HG03039 (cell line): ENCODE measurements around the gene CLN6.
"Not testable (repeated sequence)": the region's sequence is repeated elsewhere in the genome, so short reads cannot be mapped to it uniquely, and the experiment has no call there.

Experiments
- ATAC-seq: cut with Tn5 transposase; IDR thresholded peaks from one replicate; pipeline ENCODE4 v1.9.1; 2021; ENCODE audit warnings: mild to moderate bottlenecking, moderate library complexity; ENCODE audit not compliant: unreplicated experiment

CLN6 gene

DNA sequence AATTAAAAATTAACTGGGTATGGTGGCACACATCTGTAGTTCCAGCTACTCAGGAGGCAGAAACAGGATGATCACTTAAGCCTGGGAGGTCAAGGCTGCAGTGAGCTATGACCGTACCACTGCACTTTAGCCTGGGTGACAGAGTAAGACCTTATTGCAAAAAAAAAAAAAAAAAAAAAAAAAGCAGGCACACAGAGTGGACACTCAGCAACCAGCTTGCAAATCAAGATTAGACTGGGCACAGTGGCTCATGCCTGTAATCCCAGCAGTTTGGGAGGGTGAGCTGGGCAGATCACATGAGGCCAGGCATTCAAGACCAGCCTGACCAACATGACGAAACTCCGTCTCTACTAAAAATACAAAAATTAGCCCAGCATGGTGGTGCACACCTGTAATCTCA, 5.4 kb downstream of the CLN6 start:
- ATAC-seq = no peak

DNA sequence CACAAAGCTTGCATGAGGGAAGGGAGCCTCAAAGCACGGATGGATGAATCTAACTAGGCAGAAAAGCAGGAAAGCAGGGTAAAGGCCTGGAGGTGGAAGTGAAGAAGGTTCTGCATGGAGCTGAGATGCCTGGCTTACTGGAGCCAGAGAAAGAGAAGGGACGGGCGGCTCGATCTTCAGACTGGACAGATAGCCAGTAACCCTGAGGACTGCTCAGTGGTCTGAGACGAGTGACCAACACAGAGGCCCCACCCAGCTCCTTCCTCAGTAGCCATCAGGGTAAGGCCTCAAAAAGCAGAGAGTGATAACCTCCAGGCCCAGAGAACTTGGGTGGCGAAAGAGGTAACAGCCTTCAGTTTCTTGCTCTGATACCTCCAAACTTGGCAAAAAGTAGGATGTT, 6.4 kb downstream of the CLN6 start:
- no peak for ATAC-seq

DNA sequence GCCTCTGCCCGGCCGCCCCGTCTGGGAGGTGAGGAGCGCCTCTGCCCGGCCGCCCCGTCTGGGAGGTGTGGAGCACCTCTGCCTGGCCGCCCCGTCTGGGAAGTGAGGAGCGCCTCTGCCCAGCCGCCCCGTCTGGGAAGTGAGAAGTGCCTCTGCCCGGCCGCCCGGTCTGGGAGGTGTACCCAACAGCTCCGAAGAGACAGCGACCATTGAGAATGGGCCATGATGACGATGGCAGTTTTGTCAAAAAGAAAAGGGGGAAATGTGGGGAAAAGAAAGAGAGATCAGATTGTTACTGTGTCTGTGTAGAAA, 7.1 kb downstream of the CLN6 start:
- ATAC-seq = not testable (repeated sequence)

DNA sequence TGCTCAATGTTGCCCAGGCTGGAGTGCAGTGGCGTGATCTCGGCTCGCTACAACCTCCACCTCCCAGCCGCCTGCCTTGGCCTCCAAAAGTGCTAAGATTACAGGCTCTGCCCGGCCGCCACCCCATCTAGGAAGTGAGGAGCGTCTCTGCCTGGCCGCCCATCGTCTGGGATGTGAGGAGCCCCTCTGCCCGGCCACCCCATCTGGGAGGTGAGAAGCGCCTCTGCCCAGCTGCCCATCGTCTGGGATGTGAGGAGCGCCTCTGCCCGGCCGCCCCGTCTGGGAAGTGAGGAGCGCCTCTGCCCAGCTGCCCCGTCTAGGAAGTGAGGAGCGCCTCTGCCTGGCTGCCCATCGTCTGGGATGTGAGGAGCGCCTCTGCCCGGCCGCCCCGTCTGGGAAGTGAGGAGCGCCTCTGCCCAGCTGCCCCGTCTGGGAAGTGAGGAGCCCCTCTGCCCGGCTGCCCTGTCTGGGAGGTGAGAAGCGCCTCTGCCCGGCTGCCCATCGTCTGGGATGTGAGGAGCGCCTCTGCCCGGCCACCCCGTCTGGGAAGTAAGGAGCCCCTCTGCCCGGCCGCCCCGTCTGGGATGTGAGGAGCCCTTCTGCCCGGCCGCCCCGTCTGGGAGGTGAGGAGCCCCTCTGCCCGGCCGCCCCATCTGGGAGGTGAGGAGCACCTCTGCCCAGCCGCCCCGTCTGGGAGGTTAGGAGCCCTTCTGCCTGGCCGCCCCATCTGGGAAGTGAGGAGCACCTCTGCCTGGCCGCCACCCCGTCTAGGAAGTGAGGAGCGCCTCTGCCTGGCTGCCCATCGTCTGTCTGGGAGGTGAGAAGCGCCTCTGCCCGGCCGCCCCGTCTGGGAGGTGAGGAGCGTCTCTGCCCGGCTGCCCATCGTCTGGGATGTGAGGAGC, 7.7 kb downstream of the CLN6 start:
- not testable (repeated sequence) for ATAC-seq

DNA sequence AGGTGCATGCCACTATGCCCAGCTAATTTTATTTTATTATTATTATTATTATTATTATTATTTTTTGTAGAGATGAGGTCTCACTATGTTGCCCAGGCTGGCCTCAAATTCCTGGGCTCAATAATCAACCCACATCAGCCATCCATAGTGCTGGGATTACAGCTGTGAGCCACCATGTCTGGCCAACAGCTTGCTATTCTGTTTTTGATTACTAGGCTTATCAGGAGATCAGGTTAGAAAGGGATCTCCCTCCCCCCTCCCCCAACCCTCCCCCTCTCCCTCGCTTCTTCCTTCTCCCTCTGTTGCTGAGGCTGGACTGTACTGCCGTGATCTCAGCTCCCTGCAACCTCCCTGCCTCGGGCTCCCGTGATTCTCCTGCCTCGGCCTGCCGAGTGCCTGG, 8.6 kb downstream of the CLN6 start:
- ATAC-seq = no peak

DNA sequence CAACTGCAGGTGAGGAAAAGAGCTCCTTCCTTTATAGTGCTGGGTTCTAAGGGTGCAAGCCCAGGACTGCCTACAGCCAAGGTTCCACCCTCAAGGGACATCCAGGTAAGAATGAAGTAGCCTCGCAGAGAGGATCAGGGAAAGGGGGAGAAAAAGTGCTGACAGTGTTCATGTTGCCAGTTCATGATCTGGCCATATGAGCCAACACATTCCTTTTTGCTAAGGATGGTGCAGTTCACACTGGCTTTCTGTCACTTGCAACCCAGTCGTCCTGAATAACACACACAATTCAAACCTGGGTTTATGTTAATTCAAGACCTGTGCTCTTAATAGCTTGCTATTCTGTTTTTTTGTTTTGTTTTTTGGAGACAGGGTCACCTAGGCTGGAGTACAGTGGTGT, 9.0 kb downstream of the CLN6 start:
- no peak for ATAC-seq

DNA sequence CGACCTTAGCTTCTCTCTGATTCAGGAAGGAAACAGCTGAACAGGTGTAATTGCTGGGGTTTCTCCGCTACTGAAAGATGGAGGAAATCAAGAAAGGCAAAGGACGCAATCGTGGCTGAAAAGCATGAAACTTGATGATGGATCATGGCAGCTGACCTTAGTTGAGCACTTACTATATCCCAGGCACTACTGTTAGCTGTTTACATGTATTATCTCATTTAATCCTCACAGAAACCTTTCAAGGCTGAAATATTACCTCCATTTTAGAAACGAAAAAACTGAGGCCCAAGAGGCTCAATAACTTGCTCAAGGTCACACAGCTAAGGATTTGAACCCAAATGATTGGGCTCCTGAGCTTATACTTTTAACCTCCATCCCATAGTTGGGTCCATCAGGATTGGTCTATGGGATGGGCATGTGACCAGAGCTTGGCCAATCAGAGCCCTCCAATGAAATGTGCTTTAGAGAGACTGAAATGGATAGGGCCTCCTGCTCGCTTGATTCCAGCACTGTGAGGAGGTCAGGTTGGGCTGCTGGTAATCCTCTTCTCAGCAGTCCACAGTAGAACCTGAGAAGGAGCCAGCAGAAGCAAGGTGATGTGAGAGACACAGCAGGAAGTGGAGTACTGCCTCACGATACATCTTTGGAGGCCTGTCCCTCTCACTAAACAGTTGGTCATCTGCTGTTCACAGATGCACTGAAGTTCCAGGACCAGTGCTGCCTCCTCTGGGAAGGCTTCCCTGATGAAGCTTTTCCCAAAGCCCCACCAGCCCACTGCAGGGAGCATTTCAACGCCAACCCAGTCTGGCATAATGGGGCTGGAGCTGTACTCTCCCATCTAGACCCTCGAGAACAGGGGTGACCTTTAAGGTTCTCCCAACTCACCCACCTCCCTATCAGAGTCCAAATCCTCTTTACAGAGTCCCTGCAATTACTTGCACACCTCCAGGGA, 10.4 kb downstream of the CLN6 start:
- no peak for ATAC-seq

DNA sequence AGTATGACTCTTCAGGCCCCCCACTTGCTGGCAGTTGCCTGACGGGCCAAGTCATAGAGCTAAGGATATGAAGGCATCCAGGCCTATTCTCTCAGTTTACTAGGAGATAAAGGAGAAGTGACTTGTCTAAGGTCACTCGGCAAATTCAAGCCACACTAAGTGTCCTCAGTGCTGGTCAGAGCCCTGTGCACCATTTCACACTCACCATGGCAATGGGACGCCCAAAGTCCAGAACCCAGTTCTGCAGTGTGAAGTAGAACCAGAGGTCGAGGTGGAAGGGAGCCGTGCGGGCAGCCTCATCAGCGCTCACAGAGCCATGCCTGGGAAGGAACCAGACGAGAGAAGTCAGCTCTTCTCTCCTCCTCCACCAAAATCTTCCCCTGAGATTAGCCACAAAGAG, 11.2 kb downstream of the CLN6 start:
- ATAC-seq = no peak

DNA sequence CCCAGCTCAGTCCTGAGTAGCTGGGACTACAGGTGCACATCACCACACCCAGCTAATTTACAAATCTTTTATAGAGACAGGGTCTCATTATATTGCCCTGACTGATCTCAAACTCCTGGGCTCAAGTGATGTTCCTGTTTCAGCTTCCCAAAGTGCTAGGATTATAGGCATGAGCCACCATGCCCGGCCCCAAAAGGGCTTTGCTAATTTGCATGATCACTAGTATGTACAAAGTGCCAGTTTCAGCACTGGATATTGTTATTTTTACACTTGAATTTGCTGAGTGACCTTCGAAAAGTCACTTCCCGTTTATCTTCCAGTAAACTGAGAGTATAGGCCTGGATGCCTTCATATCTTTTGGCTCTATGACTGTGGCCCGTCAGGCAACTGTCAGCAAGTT, 12.2 kb downstream of the CLN6 start:
- ATAC-seq = no peak

DNA sequence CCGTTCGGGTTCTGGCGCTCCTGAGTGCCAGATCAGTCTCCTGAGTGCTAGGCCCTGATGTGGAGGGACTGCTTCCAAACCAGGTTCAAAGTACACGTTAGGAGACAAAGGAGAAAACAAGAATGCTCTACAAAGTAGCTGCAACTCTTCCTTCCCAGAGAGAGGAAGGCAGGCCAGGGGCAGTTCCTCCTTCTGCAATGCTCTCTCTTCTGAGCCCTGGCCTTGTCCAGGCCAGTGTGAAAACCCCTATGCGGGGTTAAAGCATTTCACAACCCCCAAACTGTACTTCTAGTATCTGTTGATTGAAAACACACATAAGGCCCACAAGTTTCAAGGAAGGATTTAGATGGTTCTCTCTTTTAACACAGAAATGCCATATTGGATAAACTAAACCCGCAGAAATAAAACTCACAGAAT, 14.7 kb downstream of the CLN6 start:
- no peak for ATAC-seq

DNA sequence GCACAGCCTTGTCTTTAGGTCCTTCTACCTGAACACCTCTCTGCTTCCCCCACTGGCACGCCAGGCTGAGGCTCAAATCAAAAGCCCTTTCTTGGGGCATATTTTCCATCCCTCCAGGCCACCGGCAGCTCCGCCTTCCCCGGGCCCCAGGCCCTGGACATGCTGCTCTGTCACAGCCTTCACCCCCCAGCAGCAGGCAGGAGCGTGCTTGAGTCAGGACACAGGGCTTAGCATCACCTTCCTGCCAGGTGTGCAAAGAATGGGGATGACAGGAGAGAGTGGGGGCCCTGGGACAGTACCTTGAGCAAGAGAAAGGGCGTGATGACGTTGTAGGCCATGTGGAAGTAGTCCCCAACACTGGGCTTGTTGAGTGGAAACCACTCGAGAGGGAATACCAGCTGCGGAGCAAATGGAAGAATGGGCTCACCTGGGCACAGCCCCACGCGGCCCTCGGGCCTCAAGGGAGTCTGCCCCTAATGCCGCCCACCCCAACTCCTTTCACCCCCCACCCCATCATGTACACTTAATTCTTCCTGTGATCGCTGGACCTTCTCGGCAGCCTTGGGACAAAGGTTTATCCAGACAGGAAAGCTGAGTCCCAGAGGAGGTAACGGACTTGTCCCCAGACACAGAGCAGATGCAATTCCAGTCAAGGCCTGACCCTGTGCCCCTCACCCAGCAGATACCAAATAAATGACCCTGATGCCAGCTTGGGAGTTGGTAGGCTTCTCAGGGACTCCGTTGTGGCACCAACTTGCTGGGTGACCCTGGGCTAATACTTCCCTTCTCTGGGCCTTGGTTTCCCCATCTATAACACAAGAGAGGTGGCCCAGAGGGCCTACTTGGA, 15.3 kb downstream of the CLN6 start:
- ATAC-seq = no peak

DNA sequence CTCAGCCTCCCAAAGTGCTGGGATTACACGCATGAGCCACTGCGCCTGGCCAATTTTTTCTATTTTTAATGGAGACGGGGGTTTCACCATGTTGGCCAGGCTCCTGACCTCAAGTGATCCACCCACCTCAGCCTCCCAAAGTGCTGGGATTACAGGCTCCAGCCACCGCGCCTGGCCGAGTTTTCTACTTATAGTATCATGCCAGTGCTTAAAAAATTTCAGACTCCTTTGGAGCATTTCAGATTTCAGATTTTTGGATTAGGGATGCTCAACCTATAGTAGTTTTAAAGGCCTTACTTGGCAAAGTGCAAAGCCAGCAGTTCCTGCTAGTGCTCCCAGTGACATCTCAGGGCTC, 16.1 kb downstream of the CLN6 start:
- ATAC-seq = not testable (repeated sequence)

DNA sequence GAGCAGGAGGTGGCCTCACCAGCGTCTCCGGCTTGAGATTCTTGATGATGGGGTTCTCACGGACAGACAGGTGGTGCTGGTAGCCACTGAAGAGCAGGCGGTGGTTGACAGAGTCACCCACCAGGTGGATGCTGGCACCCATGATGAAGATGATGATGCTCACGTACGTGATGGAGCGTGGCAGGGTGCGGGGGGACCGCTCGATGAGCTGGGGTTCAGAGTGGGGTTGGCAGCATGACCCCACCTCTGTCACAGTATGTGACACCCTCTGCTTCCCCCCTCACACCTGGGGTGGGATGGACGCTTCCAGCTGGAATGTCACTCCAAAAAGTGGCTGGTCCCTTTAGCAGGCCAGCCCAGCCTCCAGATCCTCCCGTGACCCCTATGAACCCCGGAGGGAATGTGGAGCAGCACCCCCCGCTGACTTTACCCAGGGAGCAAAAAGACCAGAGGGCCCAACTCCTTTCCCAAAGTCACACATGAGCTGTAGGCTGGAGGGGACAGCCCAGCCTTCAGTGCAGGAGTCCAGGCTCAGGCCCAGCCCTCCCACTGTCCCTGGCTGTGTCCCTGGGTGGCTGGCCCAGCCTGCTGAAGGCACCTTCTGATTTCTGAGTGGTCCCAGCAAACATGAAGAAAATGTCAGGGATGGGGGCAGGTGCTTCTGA, 17.7 kb downstream of the CLN6 start:
- ATAC-seq = no peak

DNA sequence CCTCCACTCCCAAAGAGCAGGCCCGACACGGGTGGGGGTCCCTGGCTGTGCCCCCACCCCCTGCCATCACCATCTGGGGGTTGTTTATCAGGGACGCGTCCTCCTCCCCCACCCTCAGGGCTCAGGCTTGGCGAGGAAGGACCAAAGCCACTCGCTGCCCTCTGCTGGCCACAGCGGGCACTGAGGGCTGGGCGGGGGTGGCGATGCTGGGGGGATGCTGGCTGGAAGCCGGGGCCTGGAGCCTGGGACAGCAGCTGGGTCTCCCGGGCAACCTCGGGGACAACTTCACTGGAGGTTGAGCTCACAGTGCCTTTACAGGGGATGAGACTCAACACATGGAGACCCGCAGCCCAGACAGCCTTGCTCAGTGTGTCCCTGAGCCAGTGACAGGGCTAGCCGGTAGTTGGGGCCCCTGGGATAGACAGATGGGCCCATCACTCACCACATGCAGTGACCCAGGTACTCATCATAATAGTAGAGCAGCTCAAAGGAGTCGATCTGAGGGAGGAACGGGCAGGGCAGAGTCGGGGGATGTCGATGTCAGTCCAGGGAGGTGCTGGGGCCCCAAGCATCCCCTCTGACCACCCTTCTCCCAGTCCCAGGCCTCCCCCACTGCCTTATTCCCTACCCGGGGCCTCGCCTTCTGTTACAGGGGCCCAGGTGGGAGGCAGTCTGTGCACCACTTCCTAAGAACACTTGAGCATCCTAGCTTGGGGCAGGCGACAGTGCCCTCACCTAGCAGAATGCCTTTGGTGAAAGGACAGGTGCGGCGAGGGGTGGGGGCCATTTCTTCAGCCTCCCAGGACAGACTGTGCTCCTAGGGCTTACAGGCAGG, 18.5 kb downstream of the CLN6 start:
- ATAC-seq = no peak

DNA sequence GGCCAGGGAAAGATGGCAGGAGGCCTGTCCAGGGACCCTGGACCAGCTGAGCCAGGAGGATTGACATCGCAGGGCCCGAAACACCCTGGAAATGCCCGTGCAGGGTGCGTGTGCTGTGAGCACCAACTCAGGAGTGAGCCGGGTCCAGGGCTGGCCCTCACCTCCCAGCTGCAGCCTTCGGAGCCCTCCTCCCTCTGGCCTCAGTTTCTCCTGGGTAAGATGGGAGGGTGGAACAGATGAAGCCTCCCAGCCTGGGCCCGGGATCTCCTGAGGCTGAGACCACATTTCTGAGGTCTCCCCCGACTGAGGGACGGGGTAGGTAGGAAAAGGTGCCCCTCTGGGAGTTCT, 19.1 kb downstream of the CLN6 start:
- no peak for ATAC-seq

DNA sequence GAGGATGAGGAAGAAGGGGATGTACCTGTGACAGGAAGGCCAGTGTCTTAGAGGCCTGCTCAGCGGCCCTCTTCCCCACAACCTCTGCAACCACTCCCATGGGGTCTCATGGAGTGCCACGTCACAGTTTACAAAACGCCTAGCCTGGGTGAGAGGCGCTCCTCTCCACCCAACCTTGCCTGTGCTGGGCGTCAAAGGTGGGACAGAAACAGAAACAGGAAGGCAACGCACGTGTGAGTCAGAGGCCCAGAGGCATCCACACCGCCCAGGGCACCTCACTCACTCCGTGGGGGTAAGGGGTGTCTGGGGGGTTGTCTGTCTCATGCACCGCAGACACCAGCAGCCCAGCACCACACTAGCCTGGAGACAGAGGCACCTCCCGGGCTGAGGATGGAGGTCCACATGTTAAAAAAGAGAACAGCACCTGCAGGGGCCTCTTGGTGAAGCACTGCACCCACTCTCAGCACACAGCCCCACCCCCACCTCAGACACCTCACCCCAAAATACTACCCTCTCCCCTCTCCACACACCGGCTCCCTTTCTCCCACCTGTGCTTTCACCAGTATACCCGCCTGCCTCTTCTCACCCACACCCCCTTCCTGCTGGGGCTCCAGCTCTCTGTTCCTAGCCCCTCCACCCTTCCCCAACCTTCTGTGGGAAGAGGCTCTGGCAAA, 19.7 kb downstream of the CLN6 start:
- no peak for ATAC-seq

DNA sequence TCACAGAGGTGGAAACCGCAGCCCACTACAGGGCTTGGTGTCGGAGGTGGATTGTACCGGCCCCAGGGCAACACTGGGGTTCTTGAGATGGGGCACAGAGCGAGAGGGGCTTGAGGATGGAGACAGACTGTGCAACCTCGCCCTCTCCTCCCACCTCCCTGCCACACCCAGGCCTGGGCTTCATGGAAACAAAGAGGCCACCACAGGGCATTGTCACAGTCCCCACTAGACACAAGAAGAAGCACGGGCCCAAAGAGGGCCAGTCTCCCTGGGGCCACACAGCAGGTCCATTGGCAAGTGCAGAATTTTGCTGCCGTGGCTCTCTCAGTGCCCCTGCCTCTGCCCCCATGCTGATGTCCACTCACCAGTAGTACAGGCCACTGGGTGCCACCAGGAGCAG, 20.3 kb downstream of the CLN6 start:
- ATAC-seq = no peak

DNA sequence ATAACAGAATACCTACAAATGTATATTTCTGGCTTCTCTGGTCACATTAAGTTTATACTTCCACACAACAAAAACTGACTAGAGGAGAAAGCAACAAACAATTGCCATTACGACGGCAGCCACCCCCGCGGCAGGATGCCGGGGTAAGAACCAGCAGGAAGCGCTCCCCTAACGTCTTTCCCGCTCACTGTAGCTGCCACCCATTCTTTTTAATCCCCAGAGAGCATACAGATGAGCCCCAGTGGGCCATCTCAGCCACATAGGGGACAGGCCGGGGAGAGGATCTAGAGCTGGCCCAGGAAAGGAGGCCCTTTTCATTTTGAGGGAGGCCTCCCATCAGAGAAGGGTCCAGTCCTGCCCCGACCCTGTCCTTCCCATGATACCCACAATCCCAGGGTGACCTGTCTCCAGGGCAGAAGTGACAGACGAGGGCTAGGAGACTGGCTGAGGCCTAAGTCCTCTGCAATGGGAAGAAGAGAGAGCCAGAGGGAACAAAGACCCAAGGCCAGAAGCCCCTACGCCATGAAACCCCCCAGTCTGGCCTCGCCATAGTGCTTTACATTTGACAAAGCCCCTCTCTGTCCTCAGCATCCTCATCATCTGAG, 20.8 kb downstream of the CLN6 start:
- ATAC-seq = no peak

DNA sequence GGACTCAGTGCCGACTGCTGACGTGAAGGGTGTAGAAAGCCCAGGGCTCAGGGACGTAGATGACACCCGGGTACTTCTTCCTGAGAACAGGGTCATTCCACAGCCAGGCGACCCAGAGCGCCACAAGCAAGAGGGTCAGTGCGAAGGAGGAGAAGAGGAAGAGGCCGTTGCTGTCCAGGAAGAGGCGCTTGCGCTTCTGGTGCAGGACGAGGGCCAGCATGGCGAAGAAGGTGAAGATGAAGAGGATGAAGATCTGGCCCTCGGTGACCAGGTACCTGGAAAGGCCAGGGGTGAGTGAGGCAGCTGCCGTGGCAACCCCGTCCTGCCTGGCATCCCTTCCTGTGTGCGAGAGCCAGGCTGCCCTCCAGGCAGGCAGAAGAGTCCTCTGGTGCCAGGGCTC, 21.4 kb downstream of the CLN6 start:
- no peak for ATAC-seq
